NCI-H446 (cell line): ENCODE results near the gene TIMP3.

Experiments used
- DNase-seq, 2 experiments: peaks; one replicate each; lab custom pipeline; 2025; lab: John Stamatoyannopoulos, UW

TIMP3 gene

GRCh38 chr22:32829451-32829851 lies 27.9 kb downstream of the TIMP3 start:
- no peak for DNase-seq

- DNase-seq: no peak
Measured at GRCh38 chr22:32830473-32830872, 29.0 kb downstream of the TIMP3 start.

- DNase-seq: no peak
Measured at GRCh38 chr22:32830957-32831356, 29.5 kb downstream of the TIMP3 start.

GRCh38 chr22:32831584-32831983 lies 30.1 kb downstream of the TIMP3 start:
- no peak for DNase-seq

- DNase-seq: no peak
Measured at GRCh38 chr22:32832174-32832573, 30.7 kb downstream of the TIMP3 start.

- DNase-seq: no peak
Measured at GRCh38 chr22:32836280-32837123, 35.0 kb downstream of the TIMP3 start.

- no peak for DNase-seq
Measured at GRCh38 chr22:32837142-32837541, 35.6 kb downstream of the TIMP3 start.

- no peak for DNase-seq
Measured at GRCh38 chr22:32837803-32838202, 36.3 kb downstream of the TIMP3 start.

GRCh38 chr22:32839831-32840584 lies 38.5 kb downstream of the TIMP3 start:
- DNase-seq: no peak

- no peak for DNase-seq
Measured at GRCh38 chr22:32841175-32841574, 39.7 kb downstream of the TIMP3 start.

GRCh38 chr22:32842486-32842885 lies 41.0 kb downstream of the TIMP3 start:
- DNase-seq: no peak

GRCh38 chr22:32843300-32843699 lies 41.8 kb downstream of the TIMP3 start:
- no peak for DNase-seq

GRCh38 chr22:32844251-32844650 lies 42.7 kb downstream of the TIMP3 start:
- no peak for DNase-seq

GRCh38 chr22:32846780-32847491 lies 45.4 kb downstream of the TIMP3 start:
- no peak for DNase-seq

GRCh38 chr22:32848226-32848625 lies 46.7 kb downstream of the TIMP3 start:
- DNase-seq: no peak

- no peak for DNase-seq
Measured at GRCh38 chr22:32849501-32849900, 48.0 kb downstream of the TIMP3 start.

- no peak for DNase-seq
Measured at GRCh38 chr22:32850157-32850556, 48.7 kb downstream of the TIMP3 start.

- DNase-seq: no peak
Measured at GRCh38 chr22:32850591-32851517, 49.3 kb downstream of the TIMP3 start.

- no peak for DNase-seq
Measured at GRCh38 chr22:32852395-32853251, 51.1 kb downstream of the TIMP3 start.

GRCh38 chr22:32853662-32854061 lies 52.2 kb downstream of the TIMP3 start:
- no peak for DNase-seq
